ENCODE data around the gene NIN.

NIN gene

DNA sequence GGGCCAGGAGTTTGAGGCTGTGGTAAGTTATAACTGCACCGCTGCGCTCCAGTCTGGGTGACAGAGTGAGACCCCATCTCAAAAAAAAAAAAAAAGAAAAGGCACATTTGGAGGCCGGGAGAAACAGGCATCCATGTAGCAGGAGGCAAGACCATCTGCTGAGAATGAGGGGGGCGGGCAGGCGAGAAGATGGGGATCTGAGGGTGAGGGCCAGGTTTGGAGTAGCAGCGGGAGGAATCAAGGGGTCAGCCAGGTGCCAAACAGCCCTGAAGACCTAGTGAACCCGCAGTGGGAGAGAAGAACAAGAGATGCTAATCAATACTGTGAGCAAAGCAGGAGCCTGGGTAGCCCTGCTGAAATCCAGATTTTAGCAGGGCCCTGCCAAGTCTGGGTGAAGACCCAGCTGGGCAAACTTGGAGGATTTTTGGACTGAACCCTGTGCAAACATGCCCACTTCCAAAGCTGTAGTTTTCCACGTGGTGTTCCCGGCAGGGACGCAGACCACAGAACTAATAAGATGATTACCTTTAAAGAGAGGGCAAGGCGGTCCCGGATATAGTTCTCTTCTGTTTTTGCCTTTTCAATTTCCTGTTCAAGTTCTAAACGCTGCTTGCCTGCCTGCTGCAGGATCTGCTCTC lies 61.0 kb downstream of the NIN start:
- no peak overlapping the region for H3K27ac ChIP-seq
- no peak for DNase-seq (ENCODE audit: low read depth, low spot score)

DNA sequence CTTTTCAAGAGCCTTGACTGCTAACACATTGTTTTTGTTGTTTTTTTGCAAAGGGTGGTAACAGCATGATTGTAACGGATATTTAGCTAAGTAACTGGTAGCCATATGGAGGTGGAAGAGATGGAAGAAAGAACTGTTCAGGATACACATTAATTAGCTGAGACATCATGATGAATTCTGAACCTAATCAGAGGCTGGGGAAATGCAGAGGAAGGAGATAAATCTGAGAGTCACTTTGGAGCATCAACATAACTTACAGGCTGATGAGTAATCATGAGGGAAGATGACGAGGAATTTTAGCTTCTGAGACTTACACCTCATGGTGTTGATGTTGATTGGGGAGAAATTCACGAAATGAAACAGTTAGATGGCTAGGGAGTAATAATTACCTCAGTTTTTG lies 62.3 kb downstream of the NIN start:
- no peak overlapping the region for H3K27ac ChIP-seq
- no peak for DNase-seq (ENCODE audit: low read depth, low spot score)

DNA sequence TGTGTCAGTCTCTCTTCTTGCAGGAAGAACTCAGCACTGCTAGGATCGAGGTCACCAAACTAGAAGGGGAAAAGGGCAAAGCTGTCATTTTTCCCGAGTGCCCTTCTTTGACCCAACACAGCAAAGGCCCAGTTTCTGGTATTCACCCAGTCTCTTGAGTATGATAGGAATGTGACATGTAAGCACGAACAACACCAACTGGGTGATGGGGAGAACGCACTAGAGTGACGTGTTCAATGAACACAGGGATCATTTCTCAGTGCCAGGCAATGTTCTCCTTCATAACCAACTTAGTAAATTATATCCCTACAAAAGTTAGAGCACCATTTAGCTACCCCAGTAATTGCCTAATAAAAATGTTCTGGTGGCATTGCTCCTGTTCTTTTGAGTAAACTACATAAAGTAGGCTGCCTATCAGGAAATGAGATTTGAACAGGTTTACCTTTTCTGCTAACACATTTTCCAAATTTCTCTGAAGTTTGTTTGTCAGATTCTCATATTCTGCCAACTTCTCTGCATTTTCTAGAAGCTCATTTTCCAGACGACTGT lies 64.5 kb downstream of the NIN start:
- H3K27ac ChIP-seq: no peak overlapping the region
- DNase-seq (ENCODE audit: low read depth, low spot score): no peak

DNA sequence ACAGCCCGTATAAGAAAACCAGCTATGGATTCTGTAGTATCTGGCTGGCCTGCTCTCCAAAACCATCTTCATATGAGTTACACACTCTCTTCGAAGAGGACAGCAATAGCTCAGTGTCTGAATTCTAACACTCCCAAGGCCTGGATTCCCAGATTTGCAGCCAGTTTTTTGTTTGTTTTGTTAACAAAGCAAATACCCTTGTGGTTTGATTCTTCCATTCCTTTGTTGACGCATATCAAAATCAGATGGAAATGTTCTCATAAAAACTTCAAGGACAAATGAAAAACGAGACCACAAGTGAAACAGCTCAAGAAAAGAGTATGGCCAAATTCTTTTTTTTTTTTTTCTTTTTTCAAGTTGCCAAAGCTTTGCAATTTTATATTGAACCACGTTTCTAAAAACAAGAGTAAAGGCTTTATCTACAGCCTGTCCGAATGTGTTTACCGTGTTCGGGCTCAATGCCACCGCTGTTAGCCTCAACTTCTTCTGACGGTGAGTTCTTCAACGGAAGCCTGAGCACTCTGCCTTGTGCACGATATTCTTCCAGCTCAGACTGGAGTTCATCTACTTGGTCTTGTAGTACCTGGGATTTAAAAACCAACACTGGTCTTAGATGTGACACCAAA lies 67.5 kb downstream of the NIN start:
- no peak for DNase-seq (ENCODE audit: low read depth, low spot score)
- peak overlapping the region; percentile 5 for H3K27ac ChIP-seq

DNA sequence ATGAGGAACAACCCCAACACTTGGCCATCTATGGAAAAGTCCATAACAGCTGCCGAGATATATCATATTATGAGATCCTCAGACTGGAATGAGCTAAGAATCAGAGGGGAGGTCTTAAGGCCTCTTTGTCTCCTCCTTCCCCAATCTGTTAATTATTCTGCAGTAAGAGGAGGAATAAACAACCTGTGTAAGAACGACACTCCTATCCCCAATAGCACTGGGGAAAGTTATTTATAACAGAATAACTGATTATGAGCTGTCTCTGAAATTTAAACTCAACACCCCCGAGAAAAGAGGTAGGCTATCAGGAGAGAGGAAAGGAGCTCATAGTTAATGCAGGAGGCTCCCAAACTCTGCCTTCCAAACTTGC lies 68.0 kb downstream of the NIN start:
- peak overlapping the region; percentile 5 for H3K27ac ChIP-seq

DNA sequence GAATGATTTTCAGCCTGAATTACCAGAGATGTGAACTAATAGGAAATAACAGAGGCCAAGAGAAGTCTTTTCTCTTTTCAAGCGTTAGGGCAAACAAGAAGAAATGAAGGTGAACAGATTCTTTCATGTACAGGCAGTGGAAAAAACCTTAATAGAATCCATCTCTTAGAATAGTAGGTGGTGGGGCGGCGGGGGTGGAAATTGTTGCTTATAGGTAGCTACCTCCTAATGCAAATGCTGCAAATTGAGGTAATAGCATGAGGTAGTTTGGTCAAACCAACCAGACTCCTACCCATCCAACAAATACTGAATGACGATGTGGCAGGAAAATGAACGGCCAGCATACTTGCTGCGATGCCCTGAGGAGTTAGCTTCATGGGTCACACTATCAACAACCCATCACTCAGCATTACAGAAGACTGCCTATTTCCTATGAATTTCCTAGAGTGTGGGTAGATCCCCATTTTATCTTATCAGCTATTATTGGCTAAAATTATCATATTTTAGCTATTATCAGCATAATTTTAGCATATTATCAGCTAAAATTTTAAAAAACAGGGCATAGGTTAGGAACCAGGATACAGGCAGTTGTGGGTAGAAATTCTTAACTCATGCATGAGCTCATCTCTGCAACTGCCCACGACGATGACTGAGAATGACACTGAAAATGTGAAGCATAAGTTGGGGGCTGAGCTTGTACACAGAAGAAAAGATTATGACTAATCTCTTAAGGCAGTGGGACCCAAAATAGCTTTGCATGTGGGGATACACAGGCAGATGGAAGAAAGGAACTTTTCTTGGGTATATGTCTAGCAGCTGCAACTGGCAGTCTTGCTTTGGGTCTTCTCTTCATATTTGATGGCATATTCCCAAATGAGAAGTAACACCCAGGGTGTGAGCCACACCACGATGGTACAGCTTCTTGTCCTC lies 68.7 kb downstream of the NIN start:
- no peak for DNase-seq (ENCODE audit: low read depth, low spot score)
- H3K27ac ChIP-seq: no peak overlapping the region

More for the DNA sequence above, 68.0 kb downstream of the NIN start:
- DNase-seq (ENCODE audit: low read depth, low spot score): no peak

DNA sequence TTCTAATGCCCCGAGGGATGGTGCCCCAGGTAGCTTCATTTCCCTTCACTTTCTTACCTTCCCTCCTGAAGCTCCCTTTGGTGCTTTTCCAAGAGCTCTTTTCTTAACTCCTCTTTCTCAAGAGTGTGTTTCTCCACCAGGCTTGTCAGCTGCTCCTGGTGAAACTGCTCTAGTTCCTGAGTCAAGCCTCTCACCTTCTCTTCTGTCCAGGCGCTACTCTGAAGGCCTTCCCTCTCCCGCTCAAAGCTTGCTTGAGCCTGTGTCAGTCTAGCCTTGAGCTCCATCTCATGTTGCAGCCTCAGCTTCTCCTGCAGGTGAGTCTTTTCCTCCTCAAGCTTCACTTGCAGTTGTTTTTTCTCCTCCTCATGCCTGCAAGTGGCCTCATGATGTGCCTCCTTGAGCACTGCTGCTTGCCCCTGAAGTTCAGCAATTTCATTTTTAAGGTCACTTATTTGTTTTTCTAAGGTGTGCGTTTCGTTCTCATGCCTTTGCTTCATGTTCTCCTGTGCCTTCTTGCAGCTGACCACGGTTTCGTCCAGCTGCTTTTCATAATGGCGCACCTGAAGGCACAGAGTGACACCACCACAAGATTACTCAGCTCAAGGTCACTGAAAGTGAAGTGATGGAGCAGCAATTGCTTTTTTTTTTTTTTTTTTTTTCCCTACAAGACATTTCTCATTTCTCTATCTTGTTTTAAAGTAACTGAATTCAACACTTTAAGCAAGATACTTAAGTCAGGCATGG lies 71.0 kb downstream of the NIN start:
- no peak for DNase-seq (ENCODE audit: low read depth, low spot score)

DNA sequence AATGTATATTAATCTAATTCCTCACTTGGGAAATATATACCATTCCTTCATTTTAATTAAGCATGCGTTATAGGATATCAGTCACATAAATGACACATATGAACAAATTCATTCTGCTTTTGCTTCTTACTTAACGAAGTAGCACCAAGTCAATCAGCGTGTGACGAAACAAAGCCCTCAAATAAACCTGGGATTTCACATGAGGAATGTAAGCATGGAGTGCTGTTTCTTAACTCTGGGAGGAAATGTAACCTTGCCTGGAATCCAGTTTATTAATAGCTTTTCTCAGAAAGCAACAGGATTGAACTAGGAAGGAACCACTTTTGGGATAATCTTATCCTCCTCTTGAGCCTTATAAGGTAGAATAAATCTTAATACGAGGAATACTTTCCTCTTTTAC lies 72.0 kb downstream of the NIN start:
- no peak overlapping the region for H3K27ac ChIP-seq
- DNase-seq (ENCODE audit: low read depth, low spot score): no peak

More for the DNA sequence above, 71.0 kb downstream of the NIN start:
- H3K27ac ChIP-seq: no peak overlapping the region

DNA sequence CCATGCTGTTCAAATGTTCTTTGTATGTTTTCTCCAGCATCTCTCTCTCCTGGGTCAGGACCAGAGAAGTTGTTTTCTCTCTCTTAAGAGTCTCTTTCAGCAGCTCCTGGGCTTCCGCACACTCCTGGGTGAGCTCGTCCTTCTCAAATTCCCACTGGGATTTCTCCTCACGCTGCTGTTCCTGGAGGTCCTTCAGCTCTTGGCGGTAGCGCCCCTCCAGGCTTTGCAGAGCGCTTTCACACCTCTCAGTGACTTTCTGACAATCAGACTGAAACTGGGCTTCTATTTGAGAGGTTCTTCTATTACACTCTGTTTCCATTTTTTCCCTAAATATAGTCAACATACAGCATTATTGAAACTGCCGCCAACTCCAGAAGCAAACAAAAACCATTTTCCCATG lies 72.7 kb downstream of the NIN start:
- H3K27ac ChIP-seq: no peak overlapping the region
- DNase-seq (ENCODE audit: low read depth, low spot score): no peak

DNA sequence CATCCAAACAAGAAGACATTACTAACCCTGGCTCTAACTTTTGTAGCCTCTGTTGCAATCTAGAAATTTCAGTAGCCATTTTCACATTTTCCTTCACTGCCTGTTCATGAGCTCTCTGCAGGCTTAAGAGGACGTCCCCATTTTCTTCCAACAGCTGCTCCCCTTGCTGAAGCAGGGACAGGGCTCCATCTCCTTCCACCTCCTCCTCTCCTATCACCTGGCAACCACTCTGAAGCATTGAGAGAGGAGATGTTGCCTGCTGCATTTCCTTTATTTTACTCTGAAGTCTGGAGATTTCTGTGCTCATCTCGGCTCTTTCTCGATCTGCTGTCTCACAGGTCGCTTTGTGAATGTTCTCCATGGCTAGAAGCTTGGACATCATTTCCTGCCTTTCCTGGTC lies 73.3 kb downstream of the NIN start:
- no peak for DNase-seq (ENCODE audit: low read depth, low spot score)
- H3K27ac ChIP-seq: no peak overlapping the region

DNA sequence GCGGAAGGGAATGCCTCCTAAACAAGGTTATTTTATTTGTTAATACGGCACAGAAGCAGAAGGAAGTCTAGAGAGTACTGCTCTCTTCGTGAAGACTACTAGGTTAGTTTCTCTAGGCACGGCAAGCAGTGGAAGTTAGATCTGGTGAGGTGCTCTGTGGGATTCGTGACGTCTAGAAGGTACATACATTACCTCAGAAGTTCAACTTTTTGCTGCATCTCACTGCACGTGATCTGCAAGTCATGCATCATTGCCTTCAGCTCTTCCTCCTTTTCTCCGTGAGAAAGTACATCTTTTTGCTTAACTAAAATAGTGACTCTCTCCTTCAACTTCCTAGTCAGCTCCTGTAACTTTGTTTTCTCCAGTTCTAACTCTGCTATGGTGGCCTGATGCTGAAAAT lies 74.7 kb downstream of the NIN start:
- H3K27ac ChIP-seq: no peak overlapping the region
- DNase-seq (ENCODE audit: low read depth, low spot score): no peak

DNA sequence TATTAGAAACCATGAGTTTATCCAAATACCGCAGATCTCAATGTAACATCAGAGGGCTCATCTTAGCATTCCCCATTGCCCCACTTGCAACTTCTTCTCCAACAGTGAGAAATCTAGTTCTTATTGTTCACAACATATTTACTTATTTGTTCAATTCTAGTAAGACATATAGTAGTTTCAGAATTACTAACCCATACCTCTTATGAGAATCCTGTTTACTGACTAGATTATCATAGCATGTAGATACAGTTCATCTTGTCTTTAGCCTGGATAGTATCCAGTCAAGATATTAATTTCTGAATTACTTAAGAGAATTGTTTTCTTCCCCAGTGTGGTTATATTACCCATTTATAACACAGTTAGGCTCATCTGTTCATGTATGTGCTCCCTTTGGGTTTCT lies 80.6 kb downstream of the NIN start:
- DNase-seq (ENCODE audit: low read depth, low spot score): no peak
- H3K27ac ChIP-seq: no peak overlapping the region

DNA sequence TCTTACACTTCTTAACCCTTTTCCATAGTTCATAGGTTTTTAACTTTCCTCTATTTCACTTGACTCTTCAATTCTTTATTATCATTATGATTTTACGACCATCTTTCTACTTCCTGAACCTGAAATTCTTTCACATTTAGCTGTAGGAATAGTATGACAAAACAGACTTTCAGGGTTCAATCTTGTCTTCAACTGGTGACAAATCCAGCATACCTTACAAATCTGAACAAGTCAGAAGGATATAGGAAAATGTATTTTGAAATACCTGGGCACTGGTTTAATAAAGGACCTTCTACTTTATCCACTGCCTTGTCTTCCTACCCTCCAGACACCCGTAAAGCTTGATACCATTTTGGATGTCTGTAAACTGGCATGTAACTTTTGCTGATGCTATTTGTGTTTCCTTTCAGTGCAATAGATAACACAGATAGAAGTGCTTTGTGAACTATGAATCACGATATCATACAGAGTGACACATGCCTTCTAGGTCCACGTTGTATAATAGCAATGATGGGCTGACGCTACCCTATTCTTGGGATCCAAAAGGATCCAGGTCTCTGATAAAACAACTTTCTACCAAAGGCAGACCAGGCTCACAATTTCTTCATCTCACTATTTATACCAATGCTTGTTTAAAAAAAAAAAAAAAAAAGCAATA lies 85.4 kb downstream of the NIN start:
- no peak for DNase-seq (ENCODE audit: low read depth, low spot score)
- H3K27ac ChIP-seq: peak overlapping the region; percentile 11

DNA sequence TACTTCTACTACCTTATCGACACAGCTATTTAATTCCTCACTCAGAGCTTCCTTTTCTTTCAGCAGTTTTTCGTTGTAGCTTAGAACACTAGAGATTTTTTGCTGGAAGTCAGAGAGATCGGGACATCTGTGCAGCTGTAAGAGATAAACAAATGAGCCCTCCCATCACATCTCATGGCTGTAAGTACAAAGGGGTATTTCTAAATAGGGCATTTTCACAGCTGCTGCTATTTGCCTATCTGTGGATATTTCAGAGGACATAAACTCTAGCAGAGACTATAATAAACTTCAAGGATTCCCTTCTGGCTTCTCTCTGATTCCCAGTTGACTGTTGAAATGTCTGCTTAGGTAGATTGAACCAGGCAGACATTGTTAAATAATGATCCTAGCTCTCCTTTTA lies 86.7 kb downstream of the NIN start:
- no peak for DNase-seq (ENCODE audit: low read depth, low spot score)
- H3K27ac ChIP-seq: no peak overlapping the region

DNA sequence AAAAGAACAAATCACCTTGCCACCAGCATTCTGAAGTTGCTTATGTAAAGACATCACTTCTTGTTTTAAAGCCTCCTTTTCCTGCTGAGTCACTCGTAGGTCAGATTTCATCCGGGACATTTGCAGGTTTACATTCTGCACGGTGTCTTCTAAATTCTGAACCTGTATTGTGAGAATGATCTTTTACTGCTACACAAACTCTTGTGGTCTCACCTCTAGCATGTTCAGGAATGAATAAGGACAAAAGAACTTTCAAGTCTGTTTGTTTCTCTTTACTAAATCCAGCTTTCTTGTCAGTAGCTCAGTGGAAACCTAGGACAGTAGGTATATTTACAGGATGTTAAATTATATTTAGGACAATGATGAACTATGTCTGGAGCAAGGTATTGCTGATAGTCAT lies 89.4 kb downstream of the NIN start:
- H3K27ac ChIP-seq: peak overlapping the region; percentile 68
- no peak for DNase-seq (ENCODE audit: low read depth, low spot score)

DNA sequence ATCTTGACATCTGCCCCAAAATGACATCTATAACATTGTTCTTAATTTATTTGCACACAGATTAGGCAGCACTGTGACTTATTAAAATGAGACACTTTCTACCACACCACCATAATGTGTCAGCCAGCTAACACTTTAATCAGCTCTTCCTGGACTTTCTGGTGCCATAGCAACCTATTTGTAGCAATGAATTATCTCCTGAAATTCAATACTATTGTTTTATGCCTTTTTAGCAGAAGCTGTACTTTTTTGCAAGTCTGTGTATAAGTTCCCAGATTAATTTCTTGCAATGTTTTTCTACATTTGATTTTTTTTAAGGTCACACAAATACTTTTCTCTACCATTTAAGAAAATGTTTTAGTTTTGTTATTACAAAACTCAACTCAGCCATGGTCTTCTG lies 90.1 kb downstream of the NIN start:
- H3K27ac ChIP-seq: peak overlapping the region; percentile 68
- no peak for DNase-seq (ENCODE audit: low read depth, low spot score)

DNA sequence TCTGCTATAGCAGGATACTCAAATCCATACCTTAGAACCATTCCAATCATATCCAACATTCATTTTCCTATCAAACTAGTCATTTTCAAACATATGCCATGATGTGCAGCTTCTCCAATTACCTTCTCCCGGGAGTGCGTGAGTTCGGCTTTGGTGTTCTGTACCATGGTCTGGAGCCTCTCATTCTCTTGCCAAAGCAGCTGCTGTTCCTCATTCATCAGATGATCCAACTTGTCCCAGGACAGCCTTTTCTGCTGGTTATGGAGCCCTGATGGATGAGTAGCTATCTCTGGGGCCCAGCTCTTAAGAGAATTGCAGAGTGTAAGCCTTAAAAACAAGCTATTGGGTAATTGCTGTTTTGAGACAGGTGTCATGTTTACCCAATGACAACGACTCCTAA lies 91.8 kb downstream of the NIN start:
- no peak overlapping the region for H3K27ac ChIP-seq
- DNase-seq (ENCODE audit: low read depth, low spot score): no peak

DNA sequence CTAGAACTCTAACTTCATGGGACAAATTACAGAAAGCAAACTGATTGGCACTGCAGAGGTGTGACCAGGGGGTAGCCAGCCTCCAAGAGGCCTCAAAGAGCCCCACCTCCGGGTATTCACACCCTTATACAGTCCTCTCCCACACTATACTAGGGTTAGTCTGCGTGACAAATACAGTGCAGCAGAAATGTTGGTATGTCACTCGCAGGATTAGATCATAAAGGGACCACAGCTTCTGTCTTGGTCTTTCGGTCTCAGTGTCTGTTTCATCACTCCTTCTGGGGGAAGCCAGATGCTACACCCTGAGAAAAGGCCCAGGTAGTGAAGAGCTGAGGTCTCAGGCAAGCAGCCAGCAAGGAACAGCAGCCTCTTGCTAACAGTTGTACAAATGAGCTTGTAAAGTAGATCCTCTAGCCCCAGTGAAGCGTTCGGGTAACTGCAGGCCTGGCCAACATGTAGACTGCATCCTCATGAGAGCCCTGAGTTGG lies 94.0 kb downstream of the NIN start:
- no peak overlapping the region for H3K27ac ChIP-seq
- no peak for DNase-seq (ENCODE audit: low read depth, low spot score)

DNA sequence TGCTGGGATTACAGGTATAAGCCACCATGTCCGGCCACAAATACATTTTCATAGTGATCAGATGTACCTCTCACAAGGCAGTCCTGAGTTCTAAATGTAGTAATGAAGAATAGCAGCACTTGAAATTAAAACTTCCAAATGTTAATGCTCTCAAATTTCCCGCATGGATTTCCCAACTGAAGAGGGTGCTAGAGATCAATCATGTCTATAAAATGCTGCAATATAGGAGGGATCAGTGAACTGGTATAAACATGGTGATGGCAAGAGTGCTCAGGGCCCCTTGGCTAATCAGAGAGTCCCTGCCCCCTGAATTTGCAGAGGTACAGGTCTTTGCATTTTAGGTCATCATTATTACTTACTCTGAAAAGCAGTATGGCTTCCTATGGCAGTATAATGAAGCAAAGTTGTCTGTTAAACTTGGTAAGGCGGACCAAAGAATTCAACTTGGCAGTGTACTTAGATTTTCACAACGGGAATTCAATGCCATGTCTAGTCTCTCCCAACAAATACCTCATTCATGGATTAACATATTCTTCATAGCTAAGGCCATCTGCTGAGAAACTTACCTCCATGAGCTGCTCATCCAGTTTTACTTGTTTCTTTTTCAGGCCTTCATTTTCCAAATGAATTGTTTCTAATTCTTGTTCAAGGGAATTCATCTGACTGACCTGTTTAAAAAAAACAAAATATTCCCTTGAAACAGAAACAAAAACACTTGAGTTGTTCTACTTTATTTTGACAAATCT lies 95.8 kb downstream of the NIN start:
- DNase-seq (ENCODE audit: low read depth, low spot score): no peak
- H3K27ac ChIP-seq: peak overlapping the region; percentile 25

Measured in epithelial cell of prostate (primary cell).